ENCODE results near the gene SELENON. TPM values are rescaled to one million over a fixed set of nuclear protein-coding genes. Genes with fewer than 3 reads are reported as not detected.

SELENON gene
- total and polyA plus RNA-seq, 2 of the 8 experiments (the other 6 are each of a cell fraction or from before 2014, with no cell fraction given) = 43.0 to 77.6 TPM

GRCh38 chr1:25806418-25806817 is 6.4 kb downstream of the SELENON start (continued):
- TF ChIP-seq CHD7 (IDR thresholded peaks at IDR 0.05; ENCODE audit: insufficient replicate concordance, low read length) (no peak), ATF3 (IDR thresholded peaks at IDR 0.05; ENCODE audit: insufficient read depth, low read depth, low read length) (no peak), SRF (IDR thresholded peaks at IDR 0.05; ENCODE audit: low read depth, low read length) (no peak), RNF2 (IDR thresholded peaks at IDR 0.05; ENCODE audit: borderline replicate concordance, low read depth, low read length, missing control alignments, poor library complexity, severe bottlenecking) (no peak), RFX5 (IDR thresholded peaks at IDR 0.05; ENCODE audit: borderline replicate concordance, low read depth, low read length) (no peak)

All from H1 (cell line).